DND-41 (cell line): Measurements from ENCODE around the gene FOXO6.

Experiments
- ATAC-seq: fragments of 200-7000 bp; cut with Tn5 transposase; 3 replicates; pipeline ENCODE4 v1.9.1; 2021; ENCODE audit warnings: low read depth; ENCODE audit not compliant: insufficient read depth
- DNase-seq: peaks from one replicate; pipeline ENCODE4 v3.0.0-alpha.2; 2020
- H2AFZ ChIP-seq: 2 replicates; pipeline ENCODE4 v1.6.0; 2012; ENCODE audit warnings: low read depth, low read length
- H3K27ac ChIP-seq: 2 replicates; pipeline ENCODE4 v1.5.1; 2012; ENCODE audit warnings: low read length, inconsistent platforms
- H3K27me3 ChIP-seq: fragments of 200-600 bp; sonication (generic); 2 replicates; pipeline ENCODE4 v1.6.0; 2012; ENCODE audit warnings: low read length, mild to moderate bottlenecking, inconsistent platforms; ENCODE audit not compliant: insufficient read depth, poor library complexity
- H3K36me3 ChIP-seq: 2 replicates; pipeline ENCODE4 v1.5.1; 2012; ENCODE audit warnings: low read length, inconsistent platforms; ENCODE audit not compliant: insufficient read depth
- H3K4me1 ChIP-seq: 2 replicates; pipeline ENCODE4 v1.5.1; 2012; ENCODE audit warnings: mild to moderate bottlenecking, low read length; ENCODE audit not compliant: insufficient read depth
- H3K4me2 ChIP-seq: 2 replicates; pipeline ENCODE4 v1.6.0; 2012; ENCODE audit warnings: mild to moderate bottlenecking, moderate library complexity, low read length, inconsistent platforms; ENCODE audit not compliant: insufficient read depth
- H3K4me3 ChIP-seq, 2 experiments: fragments of 200-600 bp in 1 of 2; shearing (Covaris generic) in 1 of 2; 2 replicates each; pipeline ENCODE4 v1.5.1; 2012 to 2016; ENCODE audit warnings: inconsistent platforms in 2 of 2, low read length in 2 of 2, mild to moderate bottlenecking in 2 of 2, low read depth in 1 of 2, moderate library complexity in 1 of 2
- H3K79me2 ChIP-seq: 2 replicates; pipeline ENCODE4 v1.6.0; 2012; ENCODE audit warnings: low read length, inconsistent platforms; ENCODE audit not compliant: insufficient read depth
- H3K9ac ChIP-seq: 2 replicates; pipeline ENCODE4 v1.6.0; 2012; ENCODE audit warnings: low read depth, mild to moderate bottlenecking, inconsistent platforms, low read length, moderate library complexity
- H3K9me3 ChIP-seq: 2 replicates; pipeline ENCODE4 v1.5.1; 2012; ENCODE audit warnings: low read length, moderate library complexity, mild to moderate bottlenecking, inconsistent platforms; ENCODE audit not compliant: insufficient read depth, severe bottlenecking
- H4K20me1 ChIP-seq: 2 replicates; pipeline ENCODE4 v1.6.0; 2012; ENCODE audit warnings: low read length; ENCODE audit not compliant: insufficient read depth
- EZH2 ChIP-seq: IDR thresholded peaks from 3 replicates; pipeline ENCODE4 v1.6.1; 2012; ENCODE audit warnings: borderline replicate concordance, low read depth, mild to moderate bottlenecking, moderate library complexity, low read length, inconsistent platforms; ENCODE audit not compliant: severe bottlenecking
- TF ChIP-seq, protein P1 (sequence below): IDR thresholded peaks from 2 replicates; pipeline ENCODE4 v1.5.1; 2012; ENCODE audit warnings: borderline replicate concordance, low read length, moderate library complexity, mild to moderate bottlenecking; ENCODE audit not compliant: poor library complexity, severe bottlenecking; ENCODE audit errors: extremely low read depth

Gene FOXO6

DNA sequence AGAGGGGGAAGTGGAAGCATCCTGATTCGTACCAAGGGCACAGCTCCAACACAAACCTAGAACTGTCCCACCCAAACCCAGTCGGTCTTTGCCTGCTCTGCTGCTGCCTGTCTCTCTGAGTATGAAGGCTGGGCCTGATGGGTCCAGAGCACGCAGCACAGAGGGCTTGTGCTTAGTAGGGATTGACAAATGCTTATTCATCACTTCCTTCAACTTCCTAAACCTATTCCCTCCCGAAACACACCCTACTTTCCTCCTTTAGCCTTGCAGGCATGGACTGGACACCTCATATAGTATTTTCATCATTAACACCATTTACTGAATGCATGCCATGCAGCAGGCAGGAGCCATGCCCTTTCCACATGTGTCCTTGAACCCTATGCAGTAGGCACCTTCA is 31.3 kb downstream of the FOXO6 start:
- peaks cover 12% of the 10 kb centered on the region for H3K27me3 ChIP-seq

GRCh38 chr1:41393716-41394368 is 32.6 kb downstream of the FOXO6 start:
- Histone ChIP-seq H3K4me3 (no peak overlapping the region), H3K9ac (no peak overlapping the region), H3K27ac (no peak overlapping the region), H3K9me3 (no peaks in the 10 kb centered on the region), H3K4me2 (no peak overlapping the region), H3K79me2 (no peaks in the 10 kb centered on the region), H3K36me3 (no peaks in the 10 kb centered on the region), H3K27me3 (peaks cover 12% of the 10 kb centered on the region), H3K4me1 (no peaks in the 10 kb centered on the region), H2AFZ (no peak overlapping the region), H4K20me1 (peaks cover 5% of the 10 kb centered on the region; the same call in 1 of the 2 replicates)
- ATAC-seq: no peak
- no peak for DNase-seq
- TF ChIP-seq EZH2: no peak
- TF ChIP-seq, protein P1, sequence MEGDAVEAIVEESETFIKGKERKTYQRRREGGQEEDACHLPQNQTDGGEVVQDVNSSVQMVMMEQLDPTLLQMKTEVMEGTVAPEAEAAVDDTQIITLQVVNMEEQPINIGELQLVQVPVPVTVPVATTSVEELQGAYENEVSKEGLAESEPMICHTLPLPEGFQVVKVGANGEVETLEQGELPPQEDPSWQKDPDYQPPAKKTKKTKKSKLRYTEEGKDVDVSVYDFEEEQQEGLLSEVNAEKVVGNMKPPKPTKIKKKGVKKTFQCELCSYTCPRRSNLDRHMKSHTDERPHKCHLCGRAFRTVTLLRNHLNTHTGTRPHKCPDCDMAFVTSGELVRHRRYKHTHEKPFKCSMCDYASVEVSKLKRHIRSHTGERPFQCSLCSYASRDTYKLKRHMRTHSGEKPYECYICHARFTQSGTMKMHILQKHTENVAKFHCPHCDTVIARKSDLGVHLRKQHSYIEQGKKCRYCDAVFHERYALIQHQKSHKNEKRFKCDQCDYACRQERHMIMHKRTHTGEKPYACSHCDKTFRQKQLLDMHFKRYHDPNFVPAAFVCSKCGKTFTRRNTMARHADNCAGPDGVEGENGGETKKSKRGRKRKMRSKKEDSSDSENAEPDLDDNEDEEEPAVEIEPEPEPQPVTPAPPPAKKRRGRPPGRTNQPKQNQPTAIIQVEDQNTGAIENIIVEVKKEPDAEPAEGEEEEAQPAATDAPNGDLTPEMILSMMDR: no peak

More for the DNA sequence above, 31.3 kb downstream of the FOXO6 start:
- Histone ChIP-seq H3K4me3 (no peak overlapping the region), H3K79me2 (no peaks in the 10 kb centered on the region), H3K9me3 (no peaks in the 10 kb centered on the region), H3K4me2 (no peak overlapping the region), H4K20me1 (peaks cover 5% of the 10 kb centered on the region; the same call in 1 of the 2 replicates), H3K36me3 (no peaks in the 10 kb centered on the region), H3K27ac (no peak overlapping the region), H3K9ac (no peak overlapping the region), H3K4me1 (no peaks in the 10 kb centered on the region), H2AFZ (no peak overlapping the region)
- DNase-seq (no peak), ATAC-seq (no peak)
- TF ChIP-seq EZH2: no peak
- TF ChIP-seq, protein P1: no peak

GRCh38 chr1:41394369-41394744 is 33.1 kb downstream of the FOXO6 start:
- peaks cover 12% of the 10 kb centered on the region for H3K27me3 ChIP-seq
- ATAC-seq (no peak), DNase-seq (no peak)
- H3K27ac ChIP-seq: no peak overlapping the region
- H2AFZ ChIP-seq: no peak overlapping the region
- no peaks in the 10 kb centered on the region for H3K9me3 ChIP-seq
- H3K9ac ChIP-seq: no peak overlapping the region
- no peak overlapping the region for H3K4me3 ChIP-seq
- H3K36me3 ChIP-seq: no peaks in the 10 kb centered on the region
- H3K4me1 ChIP-seq: no peaks in the 10 kb centered on the region
- no peaks in the 10 kb centered on the region for H3K79me2 ChIP-seq
- peaks cover 5% of the 10 kb centered on the region; the same call in 1 of the 2 replicates for H4K20me1 ChIP-seq
- no peak for TF ChIP-seq EZH2
- TF ChIP-seq, protein P1: no peak
- no peak overlapping the region for H3K4me2 ChIP-seq
